C4-2B (cell line): ENCODE data around the gene DNAJC5.

Experiments
- H3K27ac ChIP-seq: fragments of 450-650 bp; 2 replicates; pipeline ENCODE4 v1.5.1; 2017
- CTCF ChIP-seq: fragments of 450-650 bp; conservative IDR thresholded peaks from 2 replicates; pipeline ENCODE4 v1.5.1; 2017; ENCODE audit warnings: mild to moderate bottlenecking
- ZFX ChIP-seq: fragments of 450-650 bp; IDR thresholded peaks from 2 replicates; pipeline ENCODE4 v1.6.1; 2017

The DNAJC5 gene

DNA sequence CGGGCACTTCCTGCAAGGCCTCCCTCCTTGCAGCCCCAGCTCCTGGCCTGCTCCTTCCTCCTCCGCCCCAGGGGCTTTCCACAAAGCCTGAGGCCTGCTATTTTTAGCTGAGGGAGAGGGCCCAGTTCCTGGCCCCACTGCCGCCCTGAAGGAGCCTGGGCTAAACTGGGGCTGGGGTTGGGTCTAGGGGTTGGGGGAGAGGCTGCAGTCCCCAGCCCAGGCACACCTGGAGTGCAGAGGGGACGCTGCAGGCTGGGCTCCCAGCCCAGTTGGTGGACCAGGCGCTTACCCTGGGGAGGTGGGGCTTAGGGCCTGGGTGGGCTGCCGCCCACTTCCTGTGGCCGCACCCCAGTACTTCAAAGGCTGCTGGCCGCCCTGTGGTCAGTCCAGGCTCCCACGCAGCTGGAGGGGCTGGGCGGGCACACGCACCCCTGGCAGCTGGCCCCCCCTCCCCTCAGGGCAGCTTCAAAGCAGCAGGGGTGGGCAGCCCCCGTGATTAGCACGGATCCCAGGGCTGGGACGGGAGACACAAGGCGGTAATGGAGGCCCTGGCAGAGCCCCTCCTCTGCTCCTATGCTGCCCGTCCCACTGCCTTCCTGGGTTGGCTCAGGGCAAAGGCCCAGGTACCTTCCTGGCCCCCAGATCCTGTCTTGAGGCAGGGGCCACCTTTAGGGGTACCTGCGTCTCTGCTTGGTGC lies 40.7 kb upstream of the DNAJC5 start:
- H3K27ac ChIP-seq, result no peak overlapping the region
- no peak for TF ChIP-seq CTCF
- no peak for TF ChIP-seq ZFX

GRCh38 chr20:63854766-63855362 lies 40.1 kb upstream of the DNAJC5 start:
- H3K27ac ChIP-seq, result no peak overlapping the region
- TF ChIP-seq CTCF (no peak), ZFX (no peak)

DNA sequence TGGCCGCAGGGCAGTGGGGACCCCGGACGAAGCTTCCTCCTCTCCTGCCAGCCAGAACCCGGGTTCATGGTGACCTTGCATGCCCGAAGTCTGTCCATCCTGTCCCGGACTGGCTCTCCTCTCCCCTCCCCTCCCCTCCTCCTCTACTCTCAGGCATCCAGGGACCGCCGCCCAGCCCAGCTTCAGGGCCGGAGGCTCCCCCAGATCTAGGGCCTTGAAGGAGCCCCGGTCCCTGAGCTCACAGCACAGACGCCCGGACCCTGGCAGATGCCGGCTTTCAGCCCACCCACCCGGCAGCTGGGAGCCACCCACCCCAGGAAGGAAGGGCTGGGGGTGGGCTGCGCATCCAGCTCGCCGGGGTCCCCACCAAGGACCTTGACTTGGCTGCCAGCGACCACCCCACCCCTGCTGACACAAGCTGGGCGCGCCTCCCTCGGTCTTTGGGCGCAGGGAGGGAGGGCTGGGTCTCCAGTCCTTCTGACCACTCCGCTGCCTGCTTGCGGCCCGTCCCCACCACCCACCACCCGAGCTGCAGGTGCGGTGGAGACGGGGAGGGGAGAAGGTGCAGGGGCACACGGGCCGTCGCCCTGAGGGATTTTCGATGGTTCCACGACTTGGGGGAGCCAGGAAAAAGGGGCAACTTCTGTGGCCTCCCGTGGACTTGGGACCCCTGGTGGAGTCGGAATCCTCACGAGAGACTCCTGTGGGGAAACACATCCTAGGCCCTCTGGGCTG lies 39.4 kb upstream of the DNAJC5 start:
- TF ChIP-seq ZFX (no peak), CTCF (no peak)
- H3K27ac ChIP-seq, result no peak overlapping the region

DNA sequence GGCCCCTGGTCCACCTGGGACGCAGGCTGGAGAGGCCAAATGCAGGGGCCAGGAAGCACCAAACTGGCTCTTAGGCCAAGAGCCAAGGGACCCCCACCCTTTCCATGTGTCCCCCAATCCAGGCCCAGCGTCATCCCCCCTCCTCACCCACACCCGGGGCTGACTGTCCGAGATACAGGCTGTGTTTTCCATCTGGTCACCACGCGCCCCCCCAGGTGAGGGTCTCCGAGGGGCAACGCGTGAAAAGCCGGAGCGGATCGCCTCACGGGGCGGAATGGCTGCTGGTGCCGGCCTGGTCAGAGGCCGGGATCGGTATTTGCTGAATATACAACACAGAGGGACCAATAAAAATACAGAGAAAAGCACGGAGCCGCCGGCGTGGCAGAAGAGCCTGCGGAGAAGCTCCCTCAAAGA lies 38.8 kb upstream of the DNAJC5 start:
- TF ChIP-seq CTCF (no peak), ZFX (no peak)
- no peak overlapping the region for H3K27ac ChIP-seq

GRCh38 chr20:63857764-63858392 lies 37.0 kb upstream of the DNAJC5 start:
- TF ChIP-seq CTCF, result no peak
- no peak for TF ChIP-seq ZFX
- no peak overlapping the region for H3K27ac ChIP-seq

DNA sequence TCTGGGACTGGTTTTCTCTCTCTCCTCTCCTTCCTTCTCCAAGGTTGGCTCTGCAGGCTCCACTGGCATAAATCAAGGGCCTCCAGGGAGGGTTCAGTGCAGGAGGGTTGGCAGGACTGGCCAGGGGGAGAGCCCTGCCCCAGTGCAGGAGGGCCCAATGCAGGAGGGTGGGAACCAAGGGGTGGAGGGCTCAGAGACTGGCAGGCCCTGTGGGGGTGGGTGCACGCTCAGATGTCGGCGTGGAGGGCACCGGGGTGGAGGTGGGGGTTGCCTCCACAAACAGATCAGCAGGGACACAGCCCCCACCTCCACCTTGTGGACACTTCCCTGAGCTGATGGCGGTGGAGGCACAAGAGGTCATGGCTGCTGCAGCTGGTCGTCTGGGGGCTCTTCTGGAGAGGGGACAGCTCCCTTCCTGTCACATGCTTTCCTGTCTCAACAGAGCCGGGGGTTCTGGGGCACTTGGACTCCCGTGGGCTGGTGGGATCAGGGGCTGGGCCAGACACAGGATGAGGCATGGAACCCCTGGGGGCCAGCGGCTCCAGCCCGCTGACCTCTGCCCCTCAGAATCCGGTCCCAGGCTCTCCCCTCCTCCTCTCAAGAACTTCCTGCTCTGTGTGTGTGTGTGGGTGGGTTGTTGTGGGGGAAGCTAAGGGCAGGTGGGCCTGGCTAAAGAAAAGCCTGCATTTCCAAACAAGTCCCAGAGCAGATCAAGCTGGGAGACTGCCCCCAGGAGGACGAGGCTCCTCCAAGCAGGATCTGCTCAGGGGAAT lies 36.3 kb upstream of the DNAJC5 start:
- TF ChIP-seq CTCF, result no peak
- no peak for TF ChIP-seq ZFX
- no peak overlapping the region for H3K27ac ChIP-seq
